HG02571 (cell line): Measurements from ENCODE around the gene NNAT.

ENCODE experiments used
- ATAC-seq: cut with Tn5 transposase; IDR thresholded peaks from one replicate; pipeline ENCODE4 v1.9.1; 2021; ENCODE audit warnings: mild to moderate bottlenecking, moderate library complexity; ENCODE audit not compliant: unreplicated experiment

NNAT gene

DNA sequence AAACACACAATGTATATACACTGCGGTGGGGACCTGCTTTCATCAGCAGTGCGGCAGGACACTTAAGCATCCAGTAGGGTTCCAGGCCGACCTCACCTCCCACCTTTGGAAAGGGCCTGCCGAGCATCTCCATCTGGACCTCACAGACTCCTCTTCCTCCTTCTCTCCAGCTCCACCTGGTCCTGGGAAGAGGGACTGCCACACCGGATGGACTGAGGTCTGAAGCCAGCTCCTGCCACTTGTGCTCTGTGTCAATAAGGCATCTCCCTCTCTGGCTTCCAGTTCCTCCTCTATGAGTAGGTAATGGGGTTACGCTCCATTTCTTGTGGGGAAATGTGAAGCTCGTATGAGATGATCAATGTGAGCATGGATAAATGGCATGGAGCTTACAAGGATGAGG lies 19.1 kb upstream of the NNAT start:
- no peak for ATAC-seq

DNA sequence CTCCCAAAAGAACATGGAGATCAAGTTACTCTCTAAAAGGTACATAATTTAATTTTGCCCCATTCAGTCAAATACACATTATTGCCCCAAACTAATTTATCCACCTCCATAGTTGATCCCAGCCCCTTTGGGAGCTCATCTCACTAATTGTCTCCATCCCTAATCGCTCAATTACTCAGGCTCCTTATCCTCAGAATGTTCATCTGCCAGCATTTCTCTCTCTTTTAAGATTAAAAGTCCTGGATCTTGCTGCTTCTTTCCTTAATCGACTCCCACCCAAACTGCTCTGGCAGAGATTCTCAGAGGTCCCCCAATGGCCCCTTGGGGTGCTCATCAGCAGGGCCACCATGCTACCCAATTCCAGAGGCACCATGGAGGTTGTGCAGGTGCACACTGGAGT lies 18.4 kb upstream of the NNAT start:
- ATAC-seq, result no peak

DNA sequence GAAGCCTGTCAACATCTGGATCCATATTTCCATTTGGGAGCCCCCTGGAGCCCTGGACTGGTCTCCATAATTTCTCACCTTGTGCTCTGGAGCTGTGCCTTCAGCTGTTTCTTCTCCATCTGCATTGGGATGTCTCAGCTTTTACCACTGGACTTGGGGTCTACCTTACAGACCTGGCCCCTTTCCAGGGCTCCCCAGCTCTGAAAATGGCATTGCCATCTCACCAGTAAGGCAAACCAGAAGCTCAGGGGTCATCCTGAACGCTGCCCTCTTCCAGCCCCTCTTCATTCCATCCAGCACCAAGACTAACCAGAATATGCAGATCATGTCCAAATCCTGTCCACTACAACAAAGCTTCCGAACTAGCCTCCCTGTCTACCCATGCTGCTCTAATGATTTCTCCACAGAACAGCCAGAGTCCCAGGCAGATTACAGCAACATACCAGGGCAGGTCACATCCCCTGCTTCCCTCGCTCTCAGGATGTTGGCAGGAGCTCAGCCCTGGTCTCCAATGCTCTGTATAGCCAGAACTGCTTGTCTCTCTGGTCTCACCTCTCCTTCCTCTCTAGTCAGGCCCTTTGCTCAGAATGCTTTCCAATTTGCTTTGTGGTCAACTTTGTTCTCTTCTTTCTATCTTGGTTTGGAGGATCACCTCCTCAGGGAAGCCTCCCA lies 17.7 kb upstream of the NNAT start:
- no peak for ATAC-seq

DNA sequence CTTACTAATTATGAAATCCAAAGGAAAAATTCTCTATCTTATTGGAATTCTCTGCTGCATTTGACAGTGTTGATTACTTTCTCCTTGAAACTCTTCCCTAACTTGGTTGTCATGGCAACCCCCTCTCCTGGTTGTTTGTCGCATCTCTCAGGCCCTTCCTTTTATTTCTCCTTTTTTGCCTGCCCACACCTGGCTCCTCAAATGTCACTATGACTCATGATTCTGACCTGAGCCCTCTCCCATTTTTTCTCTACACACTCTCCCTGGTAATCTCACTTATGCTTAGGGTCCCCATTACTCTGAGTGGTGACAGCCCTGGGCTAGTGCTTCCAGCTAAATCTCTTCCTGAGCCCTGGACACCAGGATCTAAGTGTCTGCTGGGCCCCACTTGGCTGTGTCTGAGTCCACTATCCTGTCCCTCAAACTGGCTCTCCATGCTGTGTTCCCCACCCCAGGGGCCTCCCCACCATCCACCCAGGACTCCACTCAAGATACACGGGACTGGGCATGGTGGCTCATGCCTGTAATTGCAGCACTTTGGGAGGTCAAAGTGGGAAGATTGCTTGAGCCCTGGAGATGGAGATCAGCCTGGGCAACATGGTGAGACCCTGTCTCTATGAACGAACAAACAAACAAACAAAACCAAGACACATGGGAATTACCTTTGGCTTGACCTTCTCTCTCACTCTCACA lies 16.5 kb upstream of the NNAT start:
- no peak for ATAC-seq

DNA sequence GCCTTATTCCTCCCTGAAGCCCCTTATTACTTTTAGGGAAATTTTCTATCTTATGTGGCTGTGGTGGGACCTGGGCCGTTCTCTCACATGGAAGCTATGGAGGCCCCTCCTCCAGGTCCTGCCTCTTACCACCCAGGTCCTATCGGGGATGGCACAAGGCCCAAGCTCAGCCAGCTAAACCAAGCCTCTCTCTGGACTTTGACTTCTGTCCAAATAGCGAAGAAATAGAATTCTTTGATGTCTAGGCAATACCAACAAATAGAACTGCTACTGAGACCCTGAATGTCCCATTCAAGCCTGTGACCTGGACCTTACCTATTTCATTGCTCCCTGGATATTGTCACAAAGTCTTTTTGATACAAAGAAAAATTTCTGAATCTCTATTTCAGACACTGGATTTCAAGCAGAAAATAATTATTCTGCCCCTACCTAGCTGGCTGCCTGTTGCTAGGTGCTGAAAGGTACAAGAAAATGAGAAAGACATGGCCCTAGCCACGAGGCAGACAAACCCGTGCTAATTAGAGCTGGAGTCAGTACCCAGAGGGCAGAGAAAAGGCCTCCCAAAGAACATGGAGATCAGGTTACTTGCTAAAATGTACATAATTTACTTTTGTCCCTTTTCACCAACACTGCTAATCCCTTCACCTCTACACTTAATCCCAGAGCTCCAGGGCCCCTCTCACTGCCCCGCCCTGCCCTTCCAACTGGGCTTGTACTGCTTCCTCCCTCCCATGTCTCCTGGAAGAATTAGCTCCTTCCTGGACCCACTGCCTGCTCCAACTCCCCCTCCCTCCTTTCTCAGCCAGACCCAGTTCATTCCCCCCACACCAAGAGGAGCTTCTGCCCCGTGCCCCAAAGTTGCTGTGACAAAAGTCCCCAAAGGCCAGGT lies 15.5 kb upstream of the NNAT start:
- ATAC-seq, result no peak

DNA sequence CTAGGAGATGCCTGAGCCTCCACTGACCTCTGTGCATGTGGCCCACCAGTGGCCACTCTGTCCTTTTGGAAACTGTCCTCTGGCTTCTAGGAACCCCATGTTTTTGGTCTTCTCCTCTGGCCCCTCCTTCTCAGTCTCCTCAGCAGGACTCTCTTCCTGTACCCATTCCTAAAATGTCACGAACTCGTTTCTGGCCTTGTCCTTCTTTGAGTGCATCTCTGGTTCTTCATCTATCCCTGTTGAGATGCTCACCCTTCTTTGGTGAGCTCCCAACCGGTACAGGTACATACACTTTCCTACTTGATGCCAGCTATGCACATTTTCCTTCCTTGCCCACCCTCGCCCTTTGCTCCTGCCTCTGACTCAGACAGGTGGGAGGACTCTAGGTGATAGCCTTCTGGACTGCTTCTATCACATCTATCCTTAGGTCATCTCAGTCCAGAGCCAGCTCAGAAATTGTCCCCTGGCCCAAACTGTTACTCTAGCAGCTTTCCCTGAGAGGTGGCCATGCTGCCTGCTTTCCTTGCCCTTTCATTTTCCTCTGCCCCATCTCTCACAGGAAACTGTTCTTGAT lies 14.8 kb upstream of the NNAT start:
- ATAC-seq, result no peak

DNA sequence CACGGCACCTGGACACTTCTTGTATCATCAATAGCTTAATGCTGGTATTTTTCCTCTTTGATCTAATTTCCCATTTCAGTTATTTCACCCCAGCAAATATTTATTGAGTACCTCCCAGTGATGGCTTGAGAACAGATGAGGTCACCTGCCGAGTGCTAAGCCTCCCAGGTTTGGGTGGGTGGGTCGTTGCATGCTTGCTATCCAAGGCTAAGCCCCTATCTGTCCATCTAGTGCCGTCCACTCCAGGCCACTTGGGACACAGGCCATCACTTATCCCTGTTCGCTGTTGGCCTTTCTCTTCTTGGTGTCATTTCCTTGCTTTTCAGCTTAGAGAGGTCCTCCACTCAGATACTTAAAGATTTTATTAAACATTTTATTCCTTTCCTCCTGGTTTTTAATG lies 10.8 kb upstream of the NNAT start:
- ATAC-seq, result no peak

- no peak for ATAC-seq
Measured at GRCh38 chr20:37511610-37512275, 9.3 kb upstream of the NNAT start.

DNA sequence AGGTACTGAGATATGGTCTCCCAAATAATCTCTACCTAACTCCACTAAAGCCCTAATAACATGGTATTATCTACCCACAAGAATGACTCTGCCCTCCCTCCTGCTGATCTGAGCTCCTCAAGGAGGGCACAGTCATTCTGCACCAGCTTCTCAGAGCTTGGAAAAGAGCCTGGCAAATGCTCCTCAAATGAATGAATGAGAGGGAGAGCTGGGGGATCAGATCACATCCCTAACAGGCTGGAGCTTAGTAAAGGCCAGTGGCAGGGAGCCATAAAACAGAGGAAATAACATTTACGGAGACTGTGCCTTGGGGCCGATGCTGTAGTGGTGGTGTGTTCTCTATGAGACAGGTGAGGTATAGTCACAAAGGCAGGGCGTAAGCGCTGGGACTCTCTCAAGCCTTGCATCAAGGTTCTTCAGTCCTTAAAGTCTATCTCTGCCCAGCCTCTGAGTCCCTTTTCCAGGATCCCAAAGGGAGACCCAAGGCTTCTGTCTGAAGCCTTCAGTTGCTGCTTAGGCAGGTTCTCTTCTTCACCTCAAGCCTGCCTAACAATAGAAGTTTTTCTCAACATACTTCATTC lies 7.2 kb upstream of the NNAT start:
- no peak for ATAC-seq

- no peak for ATAC-seq
Measured at GRCh38 chr20:37515876-37516275, 5.2 kb upstream of the NNAT start.

DNA sequence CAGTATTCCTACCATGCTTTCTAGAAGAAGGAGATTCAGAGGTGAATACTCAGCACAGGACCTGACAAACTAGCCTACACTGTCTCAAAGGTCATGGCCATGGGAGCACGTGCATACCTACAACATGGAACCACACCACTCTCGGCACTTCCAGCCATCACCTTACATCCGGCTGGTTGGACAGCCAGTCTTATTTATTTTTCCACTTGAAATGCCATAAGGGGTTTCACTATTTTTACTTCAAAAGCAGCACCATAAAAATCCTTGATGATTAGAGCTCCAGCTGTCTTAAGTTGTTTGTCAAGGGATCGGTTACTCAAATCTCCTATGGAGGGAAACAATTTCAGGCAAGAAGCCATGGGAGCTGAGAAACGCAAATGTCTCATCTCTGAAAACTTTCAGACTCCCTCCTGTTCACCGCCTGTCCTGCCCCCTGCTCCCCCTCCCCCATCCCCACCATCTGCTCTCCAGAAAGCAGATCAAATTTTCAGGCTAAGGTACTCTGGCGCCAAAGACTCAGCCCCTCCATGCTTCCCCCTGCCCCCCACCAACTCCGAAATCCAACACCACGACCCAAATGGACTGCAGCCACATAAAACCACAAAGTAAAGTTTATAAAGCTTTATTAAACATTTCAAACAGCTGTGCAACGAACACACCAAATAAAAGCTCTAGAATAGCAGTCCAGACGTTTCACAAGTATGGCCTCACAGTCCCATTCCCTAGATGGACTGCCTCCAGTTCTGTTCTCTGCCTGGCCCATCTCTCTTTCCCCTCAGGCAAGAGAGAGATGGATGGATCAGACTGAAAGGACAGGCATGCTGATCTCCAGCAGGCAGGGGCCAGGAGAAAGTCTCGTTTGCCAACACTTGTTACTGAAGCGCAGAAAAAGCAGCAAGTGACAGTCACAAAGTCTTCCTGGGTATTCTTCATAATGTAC lies 4.0 kb upstream of the NNAT start:
- ATAC-seq, result no peak

DNA sequence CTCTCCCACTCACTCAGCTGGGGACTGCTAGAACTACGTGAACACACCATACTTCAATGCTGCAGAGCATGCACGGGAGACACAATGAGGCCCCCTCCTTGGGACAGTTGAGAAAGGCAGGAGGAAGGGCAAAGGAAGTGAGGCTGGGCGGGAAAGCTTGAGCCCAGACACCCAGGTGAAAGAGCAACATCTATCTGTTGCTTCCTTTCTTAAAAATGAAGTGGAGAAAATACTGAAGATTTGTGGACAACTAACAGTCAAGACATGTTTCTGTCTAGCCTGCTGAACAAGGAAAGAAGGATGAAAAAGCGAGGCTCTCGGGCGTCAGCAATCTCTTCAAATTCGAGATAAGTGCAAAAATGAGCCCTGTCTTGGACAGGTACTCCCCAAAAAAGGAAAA lies 3.0 kb upstream of the NNAT start:
- no peak for ATAC-seq

DNA sequence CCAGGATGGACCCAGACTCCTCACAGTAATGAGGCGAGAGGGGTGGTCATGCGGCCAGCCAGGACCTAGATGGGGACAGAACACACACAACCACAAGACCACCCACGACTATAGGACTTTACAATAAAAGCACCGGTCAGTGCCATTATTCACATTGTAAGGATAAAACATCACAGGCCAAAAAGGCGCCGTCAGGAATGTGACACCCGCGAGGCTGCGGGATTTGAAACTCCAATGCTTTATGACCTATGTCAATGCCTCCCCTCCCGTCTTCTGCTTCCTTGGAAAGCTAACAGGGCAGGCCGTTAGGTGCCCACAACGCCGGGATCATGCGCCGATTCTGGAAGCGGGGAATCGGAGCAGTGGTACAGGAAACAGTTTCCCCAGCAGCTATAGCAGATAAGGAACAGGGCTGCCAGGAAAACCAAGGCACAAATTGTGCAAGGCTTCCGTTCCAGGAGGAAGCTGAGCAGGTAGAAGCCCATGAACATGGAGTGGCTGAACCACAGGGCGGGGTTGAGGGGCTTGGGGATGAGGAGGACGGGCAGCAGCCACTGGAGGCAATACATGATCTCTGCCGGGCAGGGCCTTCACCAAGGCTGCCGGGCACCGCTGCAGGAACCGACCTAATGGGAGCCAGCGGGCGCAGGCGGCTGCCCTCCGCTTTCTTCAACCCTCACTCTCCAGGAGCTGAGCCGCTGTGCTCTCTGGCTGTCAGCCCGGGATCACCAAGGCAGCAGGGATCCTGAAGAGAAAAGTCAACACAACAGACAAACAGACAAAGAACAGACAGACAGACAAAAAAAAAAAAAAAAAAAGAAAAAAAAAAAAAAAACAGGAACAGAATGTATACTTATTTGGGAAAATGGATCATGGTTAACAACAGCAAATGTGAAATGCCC lies 2.2 kb upstream of the NNAT start:
- ATAC-seq, result no peak

GRCh38 chr20:37519508-37520418 lies 1.3 kb upstream of the NNAT start:
- no peak for ATAC-seq

GRCh38 chr20:37520419-37520955 lies 563 bp upstream of the NNAT start:
- no peak for ATAC-seq

GRCh38 chr20:37522260-37523011 lies 1.4 kb downstream of the NNAT start:
- ATAC-seq, result no peak
